Transverse colon (tissue), 4 donors: Measurements from ENCODE around the gene SAMD7. TPM values are rescaled to one million over a fixed set of nuclear protein-coding genes. Genes with fewer than 3 reads are reported as not detected.

Experiments used
- DNase-seq: peaks from one replicate; pipeline ENCODE4 v3.0.0-alpha.2; 2019
- H3K27ac ChIP-seq, 4 donors: fragments of 200-600 bp; sonication (generic); 2 replicates each; pipeline ENCODE4 v1.5.1; 2016 to 2018; ENCODE audit warnings: inconsistent platforms in 4 of 4
- H3K27me3 ChIP-seq: fragments of 200-600 bp; sonication (generic); 2 replicates; pipeline ENCODE4 v1.5.1; 2017; ENCODE audit warnings: inconsistent platforms
- H3K36me3 ChIP-seq, 4 donors: fragments of 200-600 bp; sonication (generic); 2 replicates each; pipeline ENCODE4 v1.5.1; 2017 to 2019; ENCODE audit warnings: inconsistent platforms in 4 of 4
- H3K4me1 ChIP-seq, 4 donors: fragments of 200-600 bp; sonication (generic); 2 replicates each; pipeline ENCODE4 v1.5.1; 2017 to 2020; ENCODE audit warnings: inconsistent platforms in 4 of 4
- H3K4me3 ChIP-seq, 4 donors: fragments of 200-600 bp; sonication (generic); 1 replicate in 1 of 4; 2 replicates in 3 of 4; pipeline versions ENCODE4 v1.5.1 to v1.6.1; 2017 to 2019; ENCODE audit warnings: inconsistent platforms in 4 of 4
- H3K9me3 ChIP-seq, 2 donors: fragments of 200-600 bp; sonication (generic); 2 replicates each; pipeline ENCODE4 v1.5.1; 2017 to 2019; ENCODE audit warnings: inconsistent platforms in 2 of 2
- EP300 ChIP-seq: sonication (generic); formaldehyde crosslinking; IDR thresholded peaks from one replicate; pipeline ENCODE4 v1.6.1; 2017; ENCODE audit warnings: antibody characterized with exemption, low read depth
- POLR2A ChIP-seq: fragments of 450-650 bp; IDR thresholded peaks from one replicate; pipeline ENCODE4 v1.6.1; 2016; ENCODE audit warnings: antibody characterized with exemption, mild to moderate bottlenecking, moderate library complexity
- POLR2AphosphoS5 ChIP-seq, 3 donors: sonication (generic); formaldehyde crosslinking; IDR thresholded peaks; one replicate each; pipeline ENCODE4 v1.6.1; 2016; ENCODE audit warnings: antibody characterized with exemption in 3 of 3
- WGBS, 2 donors: methylation state at CpG; one replicate each; pipeline ENCODE4 v1.1.5; 2018; ENCODE audit warnings: low coverage in 1 of 2; 5-methylcytosine and 5-hydroxymethylcytosine counted together
- in situ Hi-C, 4 donors: fragments of 200-750 bp; cut with MboI; loops; one replicate each; pipeline versions ENCODE4 v1.15.0 to v1.15.1; 2017; ENCODE audit warnings: low sequenced_read_pairs in 3 of 4, low pct_ligation_motif_present in 1 of 4, low pct_unique_long_range_greater_than_20kb in 1 of 4
- intact Hi-C: fragments of 100-400 bp; cut with DNase I; formaldehyde crosslinking; loops from one replicate; pipeline ENCODE4 v1.15.1; 2023; ENCODE audit warnings: low total_unique reads
- total RNA-seq, 4 donors: library from RNA; depleted of rRNA; stranded (reverse); fragments of >200 nt; gene quantifications; one replicate each; pipeline ENCODE4 v1.1.0, GENCODE V29; 2016
- TF ChIP-seq, protein P1 (sequence below), 5 experiments: fragments of 200-600 bp in 3 of 5; fragments of 450-650 bp in 2 of 5; sonication (generic) in 3 of 5; IDR thresholded peaks; 1 replicate in 2 of 5; 2 replicates in 3 of 5; pipeline ENCODE4 v1.5.1; 2016 to 2017; ENCODE audit warnings: antibody characterized with exemption in 5 of 5, inconsistent platforms in 3 of 5, mild to moderate bottlenecking in 2 of 5, moderate library complexity in 1 of 5

The SAMD7 gene
- total RNA-seq, 4 donors from 2014 or later: not detected

DNA sequence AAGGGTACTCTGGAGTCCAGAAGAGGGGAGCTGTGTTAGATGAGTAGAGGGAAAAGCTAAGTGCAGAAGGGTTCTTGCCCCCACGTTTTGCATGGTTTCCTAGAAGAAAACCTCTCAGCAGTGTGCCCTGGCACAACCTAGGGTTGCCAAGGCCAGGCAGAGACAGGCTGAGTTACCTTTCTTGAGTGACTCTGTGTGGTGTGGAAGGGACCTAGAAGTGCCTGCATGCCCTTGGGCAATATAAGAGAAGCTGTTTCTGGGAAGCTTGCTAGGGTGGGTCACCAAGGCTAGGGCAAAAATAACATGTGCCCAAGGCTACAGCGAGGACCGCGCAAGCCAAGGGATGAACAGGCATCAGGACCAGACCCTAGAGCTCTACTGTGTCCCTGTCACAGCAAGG, 3.4 kb upstream of the SAMD7 start:
- WGBS, 2 donors: 86 to 100% methylated on average over 3 to 4 of the region's 4 CpGs
- intact Hi-C loops: no loop called here

DNA sequence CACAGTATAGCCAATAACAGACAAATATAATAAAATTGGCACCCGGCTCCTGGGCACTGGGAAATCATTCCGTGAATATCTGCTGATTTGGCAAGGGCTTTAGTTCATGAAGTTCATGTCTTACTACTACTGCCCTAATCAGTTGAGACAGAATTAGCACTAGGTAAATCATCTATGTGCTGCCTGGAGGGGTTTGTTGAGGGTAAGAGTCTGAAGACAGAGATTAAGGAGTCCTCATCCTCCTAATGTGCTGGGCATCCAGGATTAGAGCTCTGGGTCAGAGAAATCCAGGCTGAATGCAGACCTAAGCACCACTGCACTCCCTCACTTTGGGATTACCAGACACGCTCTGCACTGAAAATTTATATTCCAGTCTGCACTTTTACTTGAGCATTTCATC, 2.0 kb downstream of the SAMD7 start:
- Histone ChIP-seq H3K4me1 (no peaks in the 10 kb centered on the region), H3K36me3 (no peaks in the 10 kb centered on the region), H3K4me3 (no peak overlapping the region), H3K27ac (no peak overlapping the region), H3K27me3 (no peaks in the 10 kb centered on the region), H3K9me3 (no peaks in the 10 kb centered on the region)
- intact Hi-C loops: no loop called here
- DNase-seq: no peak
- TF ChIP-seq EP300 (no peak), POLR2A (no peak), POLR2AphosphoS5 (IDR thresholded peaks at IDR 0.05) (no peak)
- TF ChIP-seq, protein P1, sequence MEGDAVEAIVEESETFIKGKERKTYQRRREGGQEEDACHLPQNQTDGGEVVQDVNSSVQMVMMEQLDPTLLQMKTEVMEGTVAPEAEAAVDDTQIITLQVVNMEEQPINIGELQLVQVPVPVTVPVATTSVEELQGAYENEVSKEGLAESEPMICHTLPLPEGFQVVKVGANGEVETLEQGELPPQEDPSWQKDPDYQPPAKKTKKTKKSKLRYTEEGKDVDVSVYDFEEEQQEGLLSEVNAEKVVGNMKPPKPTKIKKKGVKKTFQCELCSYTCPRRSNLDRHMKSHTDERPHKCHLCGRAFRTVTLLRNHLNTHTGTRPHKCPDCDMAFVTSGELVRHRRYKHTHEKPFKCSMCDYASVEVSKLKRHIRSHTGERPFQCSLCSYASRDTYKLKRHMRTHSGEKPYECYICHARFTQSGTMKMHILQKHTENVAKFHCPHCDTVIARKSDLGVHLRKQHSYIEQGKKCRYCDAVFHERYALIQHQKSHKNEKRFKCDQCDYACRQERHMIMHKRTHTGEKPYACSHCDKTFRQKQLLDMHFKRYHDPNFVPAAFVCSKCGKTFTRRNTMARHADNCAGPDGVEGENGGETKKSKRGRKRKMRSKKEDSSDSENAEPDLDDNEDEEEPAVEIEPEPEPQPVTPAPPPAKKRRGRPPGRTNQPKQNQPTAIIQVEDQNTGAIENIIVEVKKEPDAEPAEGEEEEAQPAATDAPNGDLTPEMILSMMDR (IDR thresholded peaks at IDR 0.05): no peak
- in situ Hi-C loops: no loop called here
- 62 to 87% methylated on average over 2 to 3 of the region's 3 CpGs for WGBS, 2 donors

More for the DNA sequence above, 3.4 kb upstream of the SAMD7 start:
- no peak overlapping the region for H3K27ac ChIP-seq
- DNase-seq: no peak
- H3K4me1 ChIP-seq: no peaks in the 10 kb centered on the region
- H3K4me3 ChIP-seq: no peak overlapping the region
- no peaks in the 10 kb centered on the region for H3K36me3 ChIP-seq
- no peak for TF ChIP-seq EP300
- no peak for TF ChIP-seq POLR2AphosphoS5 (IDR thresholded peaks at IDR 0.05)
- TF ChIP-seq, protein P1 (IDR thresholded peaks at IDR 0.05): no peak
- TF ChIP-seq POLR2A: no peak
- H3K27me3 ChIP-seq: no peaks in the 10 kb centered on the region
- H3K9me3 ChIP-seq: no peaks in the 10 kb centered on the region
- in situ Hi-C loops: no loop called here

DNA sequence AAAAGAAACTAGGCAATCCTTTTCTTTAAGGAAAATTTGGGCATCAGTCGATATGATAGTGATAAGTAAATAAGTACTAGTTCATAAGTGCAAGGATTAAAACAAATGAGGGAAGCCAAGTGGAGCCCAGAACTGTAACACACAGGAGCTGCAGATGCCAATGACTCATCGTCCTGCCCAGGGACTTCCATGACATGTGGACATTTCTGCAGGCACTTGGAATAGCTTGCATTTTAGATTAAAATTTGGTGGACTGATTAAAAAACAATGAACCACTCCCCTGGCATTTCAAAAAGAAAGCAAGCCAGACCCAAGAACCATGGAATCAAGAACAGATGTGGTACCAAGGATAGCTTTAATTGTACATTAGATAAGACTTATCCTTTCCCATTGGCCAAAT, 2.9 kb downstream of the SAMD7 start:
- Histone ChIP-seq H3K4me3 (no peak overlapping the region), H3K36me3 (no peaks in the 10 kb centered on the region), H3K4me1 (no peaks in the 10 kb centered on the region), H3K27ac (no peak overlapping the region), H3K9me3 (no peaks in the 10 kb centered on the region), H3K27me3 (no peaks in the 10 kb centered on the region)
- 70 to 85% methylated on average over 2 of the region's 2 CpGs for WGBS, 2 donors
- no peak for DNase-seq
- intact Hi-C loops: no loop called here
- in situ Hi-C loops: no loop called here
- TF ChIP-seq, protein P1 (IDR thresholded peaks at IDR 0.05): no peak
- TF ChIP-seq POLR2AphosphoS5 (IDR thresholded peaks at IDR 0.05): no peak
- no peak for TF ChIP-seq EP300
- no peak for TF ChIP-seq POLR2A

DNA sequence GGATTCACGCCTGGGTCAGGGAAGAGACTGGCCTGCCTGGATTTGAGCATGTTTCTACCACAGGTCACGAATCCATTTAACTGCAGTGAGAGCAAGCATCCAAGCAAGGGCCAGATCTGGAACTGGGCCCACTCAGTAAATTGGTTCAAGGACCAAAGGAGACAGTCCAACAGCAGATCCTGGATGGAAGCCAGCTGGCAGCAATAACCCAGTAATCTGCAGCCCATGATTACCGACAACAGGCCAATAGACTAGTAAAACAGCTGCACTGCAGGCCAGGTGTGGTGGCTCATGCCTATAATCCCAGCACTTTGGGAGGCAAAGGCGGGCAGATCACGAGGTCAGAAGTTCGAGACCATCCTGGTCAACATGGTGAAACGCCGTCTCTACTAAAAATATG, 11.8 kb downstream of the SAMD7 start:
- Histone ChIP-seq H3K27me3 (no peaks in the 10 kb centered on the region), H3K36me3 (no peaks in the 10 kb centered on the region), H3K9me3 (no peaks in the 10 kb centered on the region), H3K4me3 (no peak overlapping the region), H3K4me1 (peaks cover 0 to 5% (median 0%) of the 10 kb centered on the region in 4 donors), H3K27ac (no peak overlapping the region)
- intact Hi-C loops (no loop called here), in situ Hi-C loops (no loop called here)
- TF ChIP-seq POLR2A (no peak), POLR2AphosphoS5 (IDR thresholded peaks at IDR 0.05) (peak in 2 of 3 donors; percentile 40 to 60)
- 21 to 28% methylated on average over 2 to 7 of the region's 8 CpGs for WGBS, 2 donors
- peak; percentile 89 for DNase-seq

DNA sequence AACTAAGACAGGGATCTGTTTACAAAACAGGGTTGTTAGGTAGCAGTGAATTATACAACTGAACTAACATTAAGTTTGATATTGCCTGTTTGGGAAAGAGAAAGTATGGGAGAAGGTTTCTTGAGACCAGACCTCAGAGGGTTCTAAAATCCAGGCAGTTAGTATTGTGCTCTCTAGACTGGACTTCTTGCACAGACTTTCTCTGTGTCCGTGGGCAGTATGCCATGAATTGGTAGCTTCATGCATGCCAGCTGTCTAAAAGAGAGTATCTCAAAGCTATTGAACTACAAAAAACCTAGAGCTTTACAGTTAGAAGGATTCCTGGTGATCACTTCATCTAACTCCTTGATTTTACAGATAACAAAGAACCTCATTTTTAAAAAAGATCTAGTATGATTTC, 12.5 kb downstream of the SAMD7 start:
- 69% methylated on average over 1 of the region's 1 CpG; no CpG with 5 or more reads in 1 of the 2 donors for WGBS, 2 donors
- H3K36me3 ChIP-seq: no peaks in the 10 kb centered on the region
- in situ Hi-C loops: no loop called here
- no peak overlapping the region for H3K4me3 ChIP-seq
- no peaks in the 10 kb centered on the region for H3K9me3 ChIP-seq
- peaks cover 0 to 5% (median 0%) of the 10 kb centered on the region in 4 donors for H3K4me1 ChIP-seq
- DNase-seq: no peak
- TF ChIP-seq POLR2A: no peak
- no peak for TF ChIP-seq EP300
- TF ChIP-seq, protein P1 (IDR thresholded peaks at IDR 0.05): no peak
- no peak for TF ChIP-seq POLR2AphosphoS5 (IDR thresholded peaks at IDR 0.05)
- H3K27ac ChIP-seq: no peak overlapping the region
- intact Hi-C loops: no loop called here
- no peaks in the 10 kb centered on the region for H3K27me3 ChIP-seq
